Liver (tissue), 9 donors: ENCODE results near the gene DIP2C. TPM values are rescaled to one million over a fixed set of nuclear protein-coding genes. Genes with fewer than 3 reads are reported as not detected.
A peak's percentile ranks its signal among the peaks of the same experiment; 100 is the strongest.

Experiments
- DNase-seq: peaks from one replicate; pipeline ENCODE4 v3.0.0-alpha.2; 2017; ENCODE audit warnings: low spot score
- H3K27ac ChIP-seq, 2 donors: one replicate each; pipeline ENCODE4 v1.7.0; 2013; ENCODE audit warnings: inconsistent platforms in 2 of 2, low read length in 2 of 2, control low read depth in 1 of 2, low read depth in 1 of 2, mild to moderate bottlenecking in 1 of 2
- H3K27me3 ChIP-seq, 4 donors: one replicate each; pipeline versions ENCODE4 v1.6.1 to v1.7.0; 2013; ENCODE audit warnings: low read length in 3 of 4, inconsistent platforms in 1 of 4, mild to moderate bottlenecking in 1 of 4, moderate library complexity in 1 of 4; ENCODE audit not compliant: control insufficient read depth in 4 of 4, insufficient read depth in 4 of 4
- H3K36me3 ChIP-seq, 4 donors: one replicate each; pipeline versions ENCODE4 v1.6.1 to v1.7.0; 2013; ENCODE audit warnings: low read length in 3 of 4, mild to moderate bottlenecking in 3 of 4, low read depth in 1 of 4, moderate library complexity in 1 of 4; ENCODE audit not compliant: control insufficient read depth in 4 of 4, insufficient read depth in 3 of 4
- H3K4me1 ChIP-seq, 4 donors: one replicate each; pipeline versions ENCODE4 v1.6.1 to v1.7.0; 2013; ENCODE audit warnings: low read length in 3 of 4, mild to moderate bottlenecking in 3 of 4, moderate library complexity in 1 of 4; ENCODE audit not compliant: control insufficient read depth in 4 of 4, insufficient read depth in 4 of 4
- H3K4me3 ChIP-seq, 3 donors: one replicate each; pipeline versions ENCODE4 v1.6.1 to v1.7.0; 2013; ENCODE audit warnings: low read length in 3 of 3, control low read depth in 1 of 3, low read depth in 1 of 3, mild to moderate bottlenecking in 1 of 3
- H3K9ac ChIP-seq, 2 donors: one replicate each; pipeline ENCODE4 v1.7.0; 2013; ENCODE audit warnings: low read length in 2 of 2, mild to moderate bottlenecking in 2 of 2, moderate library complexity in 2 of 2, control low read depth in 1 of 2, low read depth in 1 of 2
- H3K9me3 ChIP-seq, 4 donors: one replicate each; pipeline versions ENCODE4 v1.6.1 to v1.7.0; 2013; ENCODE audit warnings: low read length in 3 of 4; ENCODE audit not compliant: control insufficient read depth in 4 of 4
- CTCF ChIP-seq: fragments of 150-350 bp; IDR thresholded peaks from 2 replicates; pipeline ENCODE4 v1.5.1; 2017; ENCODE audit warnings: improper control_type of control experiment, low read depth, low read length; ENCODE audit not compliant: missing input control
- EGR1 ChIP-seq, 2 donors: IDR thresholded peaks; 2 replicates each; pipeline ENCODE4 v1.6.1; 2016 to 2018; ENCODE audit warnings: antibody characterized with exemption in 2 of 2, low read depth in 2 of 2
- FOXA1 ChIP-seq: IDR thresholded peaks from 2 replicates; pipeline ENCODE4 v1.6.1; 2016; ENCODE audit warnings: antibody characterized with exemption
- FOXA2 ChIP-seq: IDR thresholded peaks from 2 replicates; pipeline ENCODE4 v1.6.1; 2016; ENCODE audit warnings: antibody characterized with exemption
- GABPA ChIP-seq, 2 donors: IDR thresholded peaks in 1 of 2; conservative IDR thresholded peaks in 1 of 2; 2 replicates each; pipeline ENCODE4 v1.6.1; 2016; ENCODE audit warnings: antibody characterized with exemption in 2 of 2, mild to moderate bottlenecking in 1 of 2, moderate library complexity in 1 of 2
- HNF4A ChIP-seq, 2 donors: conservative IDR thresholded peaks; 2 replicates each; pipeline ENCODE4 v1.6.1; 2016; ENCODE audit warnings: antibody characterized with exemption in 2 of 2, mild to moderate bottlenecking in 2 of 2
- HNF4G ChIP-seq: IDR thresholded peaks from 2 replicates; pipeline ENCODE4 v1.6.1; 2016; ENCODE audit warnings: antibody characterized with exemption
- JUND ChIP-seq, 2 donors: IDR thresholded peaks; 2 replicates each; pipeline ENCODE4 v1.6.1; 2016; ENCODE audit warnings: antibody characterized with exemption in 2 of 2
- MAX ChIP-seq: IDR thresholded peaks from 2 replicates; pipeline ENCODE4 v1.6.1; 2016; ENCODE audit warnings: antibody characterized with exemption
- NR2F2 ChIP-seq: IDR thresholded peaks from 2 replicates; pipeline ENCODE4 v1.6.1; 2016; ENCODE audit warnings: antibody characterized with exemption
- RAD21 ChIP-seq, 2 donors: IDR thresholded peaks; 2 replicates each; pipeline ENCODE4 v1.6.1; 2016; ENCODE audit warnings: antibody characterized with exemption in 2 of 2, mild to moderate bottlenecking in 2 of 2
- RXRA ChIP-seq, 2 donors: IDR thresholded peaks; 2 replicates each; pipeline ENCODE4 v1.6.1; 2017 to 2018; ENCODE audit warnings: antibody characterized with exemption in 2 of 2, mild to moderate bottlenecking in 1 of 2
- SP1 ChIP-seq: IDR thresholded peaks from 2 replicates; pipeline ENCODE4 v1.6.1; 2018; ENCODE audit warnings: antibody characterized with exemption, mild to moderate bottlenecking
- TAF1 ChIP-seq: conservative IDR thresholded peaks from 2 replicates; pipeline ENCODE4 v1.6.1; 2016; ENCODE audit warnings: antibody characterized with exemption, mild to moderate bottlenecking
- YY1 ChIP-seq: IDR thresholded peaks from 2 replicates; pipeline ENCODE4 v1.6.1; 2016; ENCODE audit warnings: antibody characterized with exemption, mild to moderate bottlenecking
- ZBTB33 ChIP-seq: IDR thresholded peaks from 2 replicates; pipeline ENCODE4 v1.6.1; 2016; ENCODE audit warnings: antibody characterized with exemption
- WGBS: extraction: QIAGEN DNeasy Blood & Tissue Kit; methylation state at CpG from one replicate; pipeline ENCODE4 v1.1.7; 2013; 5-methylcytosine and 5-hydroxymethylcytosine counted together
- polyA plus RNA-seq, 2 donors: library from polyadenylated mRNA; stranded (reverse) in 1 of 2; unstranded in 1 of 2; fragments of 200-250 nt in 1 of 2; fragments of >200 nt in 1 of 2; fragmentation: Nextera tagmentation in 1 of 2; extraction: Ambion mirVana in 1 of 2; gene quantifications; one replicate each; pipeline versions ENCODE4 v1.2.1 to v1.2.3, GENCODE V29; 2013 to 2015
- total RNA-seq, 2 donors: library from RNA; depleted of rRNA; stranded (reverse); fragments of >200 nt; gene quantifications; one replicate each; pipeline ENCODE4 v1.2.3, GENCODE V29; 2014
- TF ChIP-seq, protein P1 (sequence below): IDR thresholded peaks from 2 replicates; pipeline ENCODE4 v1.6.1; 2016; ENCODE audit warnings: antibody characterized with exemption, mild to moderate bottlenecking
- TF ChIP-seq, protein P2 (sequence below): IDR thresholded peaks from 2 replicates; pipeline ENCODE4 v1.6.1; 2016; ENCODE audit warnings: antibody characterized with exemption
- donor health status: healthy.
- donor health status: healthy.
- donor health status: healthy.
- donor health status: healthy.
- donor health status: healthy.

The DIP2C gene
- total and polyA plus RNA-seq, 4 donors = 4.2 to 12.2 (median 5.7) TPM

GRCh38 chr10:374354-374753 is 315.1 kb downstream of the DIP2C start:
- peaks cover 4 to 14% (median 9%) of the 10 kb centered on the region in 4 donors for H3K4me1 ChIP-seq
- TF ChIP-seq CTCF = no peak
- no peak for TF ChIP-seq FOXA1
- TF ChIP-seq ZBTB33 = no peak
- no peak for TF ChIP-seq GABPA (IDR thresholded peaks at IDR 0.05 in 1 of 2, conservative IDR thresholded peaks at IDR 0.05 in 1 of 2)
- TF ChIP-seq RAD21 (IDR thresholded peaks at IDR 0.05) = no peak
- no peak for TF ChIP-seq JUND (IDR thresholded peaks at IDR 0.05)
- TF ChIP-seq HNF4A (conservative IDR thresholded peaks at IDR 0.05) = no peak
- TF ChIP-seq, protein P1, sequence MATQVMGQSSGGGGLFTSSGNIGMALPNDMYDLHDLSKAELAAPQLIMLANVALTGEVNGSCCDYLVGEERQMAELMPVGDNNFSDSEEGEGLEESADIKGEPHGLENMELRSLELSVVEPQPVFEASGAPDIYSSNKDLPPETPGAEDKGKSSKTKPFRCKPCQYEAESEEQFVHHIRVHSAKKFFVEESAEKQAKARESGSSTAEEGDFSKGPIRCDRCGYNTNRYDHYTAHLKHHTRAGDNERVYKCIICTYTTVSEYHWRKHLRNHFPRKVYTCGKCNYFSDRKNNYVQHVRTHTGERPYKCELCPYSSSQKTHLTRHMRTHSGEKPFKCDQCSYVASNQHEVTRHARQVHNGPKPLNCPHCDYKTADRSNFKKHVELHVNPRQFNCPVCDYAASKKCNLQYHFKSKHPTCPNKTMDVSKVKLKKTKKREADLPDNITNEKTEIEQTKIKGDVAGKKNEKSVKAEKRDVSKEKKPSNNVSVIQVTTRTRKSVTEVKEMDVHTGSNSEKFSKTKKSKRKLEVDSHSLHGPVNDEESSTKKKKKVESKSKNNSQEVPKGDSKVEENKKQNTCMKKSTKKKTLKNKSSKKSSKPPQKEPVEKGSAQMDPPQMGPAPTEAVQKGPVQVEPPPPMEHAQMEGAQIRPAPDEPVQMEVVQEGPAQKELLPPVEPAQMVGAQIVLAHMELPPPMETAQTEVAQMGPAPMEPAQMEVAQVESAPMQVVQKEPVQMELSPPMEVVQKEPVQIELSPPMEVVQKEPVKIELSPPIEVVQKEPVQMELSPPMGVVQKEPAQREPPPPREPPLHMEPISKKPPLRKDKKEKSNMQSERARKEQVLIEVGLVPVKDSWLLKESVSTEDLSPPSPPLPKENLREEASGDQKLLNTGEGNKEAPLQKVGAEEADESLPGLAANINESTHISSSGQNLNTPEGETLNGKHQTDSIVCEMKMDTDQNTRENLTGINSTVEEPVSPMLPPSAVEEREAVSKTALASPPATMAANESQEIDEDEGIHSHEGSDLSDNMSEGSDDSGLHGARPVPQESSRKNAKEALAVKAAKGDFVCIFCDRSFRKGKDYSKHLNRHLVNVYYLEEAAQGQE = no peak
- TF ChIP-seq YY1 = no peak
- no peak for TF ChIP-seq NR2F2
- no peak for TF ChIP-seq HNF4G
- TF ChIP-seq RXRA (IDR thresholded peaks at IDR 0.05) = no peak
- no peak for TF ChIP-seq SP1
- no peak for TF ChIP-seq FOXA2
- 97% methylated on average over 3 of the region's 3 CpGs for WGBS
- H3K27ac ChIP-seq = no peak overlapping the region
- H3K27me3 ChIP-seq = no peaks in the 10 kb centered on the region
- DNase-seq = no peak
- H3K4me3 ChIP-seq = no peak overlapping the region
- peaks cover under 1 to 9% (median 3%) of the 10 kb centered on the region in 4 donors for H3K36me3 ChIP-seq
- no peak overlapping the region for H3K9ac ChIP-seq
- no peaks in the 10 kb centered on the region for H3K9me3 ChIP-seq

DNA sequence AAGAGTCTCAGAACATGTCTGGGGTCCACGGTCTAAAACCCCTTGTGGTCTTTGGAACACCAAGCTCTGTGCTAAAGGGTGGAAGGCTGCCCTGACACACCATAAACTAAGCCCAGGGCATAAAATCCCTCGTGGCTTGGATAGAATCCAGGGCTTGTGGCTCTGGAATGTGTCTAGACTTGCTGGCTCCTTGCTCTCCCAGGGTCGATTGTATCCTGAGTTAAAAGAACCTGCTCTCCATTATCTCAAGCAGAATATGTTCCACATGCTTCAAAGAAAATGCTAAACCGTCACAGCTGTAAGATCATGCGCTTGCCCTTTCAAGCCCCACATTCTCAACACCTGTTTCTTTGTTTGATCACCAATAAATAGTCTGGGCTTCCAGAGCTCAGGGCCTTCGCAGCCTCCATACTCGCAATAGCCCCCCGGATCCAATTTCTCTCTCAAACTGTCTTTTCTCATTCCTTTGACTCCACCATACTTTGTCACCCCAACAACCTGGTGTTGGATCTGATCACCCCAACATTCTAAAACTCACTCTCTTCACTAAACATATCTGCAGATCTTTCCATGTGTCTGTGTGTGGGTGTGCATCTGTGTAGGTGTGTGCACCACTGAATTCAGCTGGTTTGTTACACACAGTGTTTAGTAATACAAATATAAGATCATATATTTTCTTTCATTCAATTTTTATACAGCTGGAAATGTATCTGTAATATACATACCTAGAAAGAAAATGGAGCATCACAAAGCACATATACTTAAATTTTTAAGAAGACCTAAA is 315.8 kb downstream of the DIP2C start:
- Histone ChIP-seq H3K4me1 (peaks cover 4 to 14% (median 9%) of the 10 kb centered on the region in 4 donors), H3K27me3 (no peaks in the 10 kb centered on the region), H3K4me3 (no peak overlapping the region), H3K27ac (peak overlapping the region in 1 of 2 donors; percentile 23), H3K36me3 (peaks cover 0 to 15% (median 4%) of the 10 kb centered on the region in 4 donors), H3K9ac (no peak overlapping the region), H3K9me3 (no peaks in the 10 kb centered on the region)
- 56% methylated on average over 8 of the region's 8 CpGs for WGBS
- DNase-seq = no peak
- TF ChIP-seq GABPA (IDR thresholded peaks at IDR 0.05 in 1 of 2, conservative IDR thresholded peaks at IDR 0.05 in 1 of 2) (no peak), TAF1 (no peak), ZBTB33 (no peak), HNF4A (conservative IDR thresholded peaks at IDR 0.05) (no peak), MAX (no peak), NR2F2 (no peak), EGR1 (IDR thresholded peaks at IDR 0.05; ENCODE audit: low read depth in 2 of 2) (no peak), FOXA1 (no peak)
- TF ChIP-seq, protein P2, sequence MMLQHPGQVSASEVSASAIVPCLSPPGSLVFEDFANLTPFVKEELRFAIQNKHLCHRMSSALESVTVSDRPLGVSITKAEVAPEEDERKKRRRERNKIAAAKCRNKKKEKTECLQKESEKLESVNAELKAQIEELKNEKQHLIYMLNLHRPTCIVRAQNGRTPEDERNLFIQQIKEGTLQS = no peak
- TF ChIP-seq, protein P1 = no peak
